HG02678 (cell line): ENCODE data around the gene WLS.
"Not testable (repeated sequence)": the region's sequence is repeated elsewhere in the genome, so short reads cannot be mapped to it uniquely, and the experiment has no call there.

Experiments used
- ATAC-seq: cut with Tn5 transposase; IDR thresholded peaks from one replicate; pipeline ENCODE4 v1.9.1; 2021; ENCODE audit warnings: mild to moderate bottlenecking, moderate library complexity; ENCODE audit not compliant: unreplicated experiment

Gene WLS

GRCh38 chr1:68232289-68233148 lies at the start of gene WLS:
TSS of gene WLS (minus strand) at chr1:68232523. CDS start at chr1:68232299, 224 bp downstream.
- no peak for ATAC-seq

- ATAC-seq = no peak
Observed at GRCh38 chr1:68280286-68280685, 48.0 kb upstream of the WLS start.

- ATAC-seq = no peak
Observed at GRCh38 chr1:68279846-68280245, 47.5 kb upstream of the WLS start.

- no peak for ATAC-seq
Observed at GRCh38 chr1:68278221-68278620, 45.9 kb upstream of the WLS start.

DNA sequence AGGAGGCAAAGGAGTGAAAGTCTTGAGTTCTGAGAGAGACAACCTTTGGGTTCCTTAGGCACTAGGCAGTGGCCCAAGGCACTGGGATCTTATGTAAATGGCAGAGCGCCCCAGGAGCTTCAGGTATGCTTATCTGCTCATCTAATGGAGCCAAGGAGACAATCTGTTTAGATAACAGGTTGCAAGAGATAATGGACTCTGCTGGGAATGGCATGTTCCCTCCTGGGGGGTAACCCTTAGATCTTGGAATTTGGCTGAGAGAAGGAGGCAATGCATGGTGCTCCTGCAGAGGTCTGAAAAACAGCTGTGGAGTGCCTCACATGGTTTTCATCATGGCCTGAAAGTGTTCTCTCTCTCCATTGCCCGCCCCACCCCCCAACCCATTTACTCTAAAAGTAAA lies 44.1 kb upstream of the WLS start:
- ATAC-seq = no peak

DNA sequence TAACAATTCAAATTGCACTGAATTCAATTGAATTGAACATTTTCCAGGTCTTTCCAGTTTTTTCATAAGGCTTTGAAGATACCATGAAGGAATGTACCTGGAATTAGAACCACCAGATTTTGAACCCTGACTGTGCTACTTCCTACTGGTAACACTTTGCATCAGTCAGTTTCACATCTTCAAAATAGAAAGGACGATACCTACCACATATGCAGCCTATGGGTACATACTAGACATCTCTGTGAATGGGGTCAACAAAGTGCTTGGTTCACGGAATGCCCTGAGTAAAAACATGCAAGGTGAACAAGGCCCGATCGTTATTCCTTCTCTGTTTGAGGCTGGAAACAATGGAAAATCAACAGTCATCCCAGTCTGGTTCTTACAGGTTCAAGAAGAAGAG lies 41.2 kb upstream of the WLS start:
- ATAC-seq = no peak

GRCh38 chr1:68271596-68271995 lies 39.3 kb upstream of the WLS start:
- no peak for ATAC-seq

DNA sequence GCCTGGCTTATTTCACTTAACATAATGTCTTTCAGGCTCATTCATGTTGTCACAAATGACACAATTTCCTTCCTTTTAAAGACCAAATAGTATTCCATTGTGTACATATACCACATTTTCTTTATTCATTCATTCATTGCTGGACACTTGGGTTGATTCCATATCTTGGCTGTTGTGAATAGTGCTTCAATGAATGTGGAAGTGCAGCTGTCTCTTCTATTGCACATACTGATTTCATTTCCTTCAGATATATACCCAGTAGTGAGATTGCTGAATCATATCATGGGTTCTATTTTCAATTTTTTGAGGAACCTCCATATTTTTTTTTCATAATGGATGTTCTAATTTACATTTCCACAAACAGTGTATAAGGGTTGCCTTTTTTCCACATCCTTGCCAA lies 38.6 kb upstream of the WLS start:
- ATAC-seq = no peak

GRCh38 chr1:68269637-68270430 lies 37.5 kb upstream of the WLS start:
- no peak for ATAC-seq

GRCh38 chr1:68268896-68269483 lies 36.7 kb upstream of the WLS start:
- ATAC-seq = no peak

- ATAC-seq = not testable (repeated sequence)
Observed at GRCh38 chr1:68256824-68257223, 24.5 kb upstream of the WLS start.

DNA sequence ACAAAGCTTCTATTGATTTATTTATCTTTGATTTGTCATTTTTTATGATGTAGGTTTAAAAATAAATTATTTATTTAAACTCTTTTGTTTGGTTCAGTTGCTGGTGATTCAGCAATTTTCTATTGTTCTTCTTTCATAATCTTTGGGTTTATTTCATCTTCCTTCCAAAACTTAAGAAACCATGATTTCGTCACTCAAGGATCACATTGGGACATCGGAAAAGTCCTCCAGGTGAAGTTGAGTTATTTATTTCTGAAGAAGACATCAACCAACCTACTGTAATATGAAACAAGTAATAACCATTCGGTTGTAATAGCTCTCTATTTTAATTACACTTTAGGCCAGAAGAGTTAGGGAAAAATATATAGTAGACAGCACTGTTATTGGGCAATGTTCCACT lies 23.0 kb upstream of the WLS start:
- ATAC-seq = no peak

DNA sequence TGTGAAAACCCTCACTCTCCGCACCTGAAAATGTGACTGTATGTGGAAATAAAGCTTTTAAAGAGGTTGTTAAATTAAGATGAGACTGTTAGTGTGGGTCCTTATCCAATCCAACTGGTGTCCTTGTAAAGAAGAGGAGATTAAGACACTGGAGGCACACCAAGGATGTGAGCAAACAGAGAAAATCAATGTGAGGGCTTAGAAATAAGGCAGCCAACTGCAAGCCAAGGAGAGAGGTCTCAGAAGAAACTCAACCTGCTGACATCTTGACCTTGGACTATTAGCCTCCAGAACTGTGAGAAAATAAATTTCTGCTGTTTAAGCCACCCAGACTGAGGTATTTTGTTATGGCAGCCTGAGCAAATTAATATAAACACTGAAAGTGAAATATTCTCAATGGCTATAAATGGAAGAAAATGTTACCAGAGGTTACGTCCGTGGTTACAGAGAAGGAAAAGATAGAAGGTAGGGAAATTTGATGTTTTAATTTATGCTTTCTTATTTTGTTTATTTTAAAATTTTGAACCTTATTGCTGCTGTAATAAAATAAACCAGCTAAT lies 22.4 kb upstream of the WLS start:
- ATAC-seq = no peak

GRCh38 chr1:68237040-68237439 lies 4.7 kb upstream of the WLS start:
- ATAC-seq = no peak

DNA sequence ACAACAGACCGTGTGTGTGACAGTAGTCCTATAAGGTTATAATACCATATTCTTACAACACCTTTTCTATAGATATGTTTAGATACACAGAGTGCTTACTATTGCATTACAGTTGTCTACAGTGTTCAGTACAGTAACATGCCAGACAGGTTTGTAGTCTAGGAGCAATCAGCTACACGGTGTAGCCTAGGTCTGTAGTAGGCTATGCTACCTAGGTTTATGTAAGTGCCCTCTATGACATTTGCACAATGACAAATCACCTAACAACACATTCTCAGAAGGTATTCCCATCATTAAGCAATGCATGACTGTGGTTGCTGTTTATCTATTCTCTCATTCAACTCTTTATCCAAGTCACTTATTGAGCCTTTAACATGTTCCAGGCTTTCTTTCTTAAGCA lies 1.8 kb upstream of the WLS start:
- no peak for ATAC-seq

- ATAC-seq = no peak
Observed at GRCh38 chr1:68233202-68233601, 879 bp upstream of the WLS start.

DNA sequence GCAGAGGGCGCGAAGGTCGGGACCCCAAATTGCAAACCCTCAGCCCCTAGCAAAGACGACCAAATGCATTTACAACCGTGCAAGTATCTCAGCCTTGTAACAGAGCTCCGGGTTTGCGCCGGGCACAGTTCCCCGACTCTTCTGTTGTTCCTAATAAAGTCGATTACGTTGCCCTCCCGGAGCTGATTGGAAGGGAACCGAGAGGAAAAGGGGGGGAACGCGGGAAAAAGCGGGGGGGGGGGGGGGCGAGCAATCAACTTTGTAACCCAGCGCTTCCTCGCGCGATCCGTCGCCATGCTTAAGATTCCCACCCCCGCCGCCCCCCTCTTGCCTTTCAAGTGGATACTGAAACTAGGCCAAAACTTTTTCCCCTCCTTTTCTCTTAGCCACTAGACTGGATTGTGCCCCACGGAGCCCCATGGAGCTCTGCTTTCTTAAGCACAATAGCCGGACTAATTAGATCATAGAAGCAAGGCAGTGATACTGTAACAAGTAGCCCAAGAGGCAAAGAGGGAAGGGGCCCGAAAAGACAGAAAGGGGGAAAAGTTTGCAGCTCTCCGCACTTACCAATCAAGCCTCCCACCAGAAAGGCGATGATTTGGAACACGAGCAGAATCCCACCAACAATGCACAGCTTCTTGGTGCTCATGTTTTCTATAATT lies 565 bp downstream of the WLS start:
- no peak for ATAC-seq

DNA sequence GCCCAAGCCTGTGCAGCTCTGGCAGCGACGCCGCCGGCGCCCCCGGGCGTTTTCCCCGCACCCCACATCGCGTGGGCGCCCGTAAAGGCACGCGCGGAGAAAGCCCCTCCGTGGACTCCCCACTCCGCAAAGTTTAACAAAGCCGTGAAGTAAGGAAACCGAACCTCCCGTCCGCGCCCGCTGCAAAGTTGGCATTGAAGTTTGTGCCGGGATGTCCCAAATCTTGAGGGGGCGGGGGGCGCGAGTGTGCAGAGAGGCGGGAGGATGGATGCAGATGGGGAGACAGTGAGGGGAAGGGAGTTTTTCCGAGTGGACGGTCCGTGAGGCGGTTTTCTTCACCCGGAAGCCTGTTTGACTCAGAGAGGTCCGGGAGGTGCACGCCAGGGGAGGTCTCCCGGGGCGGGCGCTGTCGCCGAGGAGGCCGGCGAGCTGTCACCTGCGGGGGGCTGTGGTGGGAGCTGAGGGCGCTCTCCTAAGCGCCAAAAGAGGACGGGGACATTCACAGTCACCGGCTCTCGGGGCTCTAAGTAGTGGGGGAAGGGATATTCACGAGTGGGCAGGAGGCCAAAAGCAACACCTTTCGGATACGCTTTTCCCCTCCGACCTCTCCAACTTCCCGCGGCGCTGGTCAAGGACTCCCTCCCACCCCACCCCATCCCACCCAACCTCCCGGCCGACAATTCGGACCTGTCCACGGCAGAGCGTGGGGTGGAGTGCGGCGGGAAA lies 1.3 kb downstream of the WLS start:
- no peak for ATAC-seq

- no peak for ATAC-seq
Observed at GRCh38 chr1:68230484-68230802, 1.9 kb downstream of the WLS start.
